ENCODE data around the gene GPR68.

Gene GPR68

DNA sequence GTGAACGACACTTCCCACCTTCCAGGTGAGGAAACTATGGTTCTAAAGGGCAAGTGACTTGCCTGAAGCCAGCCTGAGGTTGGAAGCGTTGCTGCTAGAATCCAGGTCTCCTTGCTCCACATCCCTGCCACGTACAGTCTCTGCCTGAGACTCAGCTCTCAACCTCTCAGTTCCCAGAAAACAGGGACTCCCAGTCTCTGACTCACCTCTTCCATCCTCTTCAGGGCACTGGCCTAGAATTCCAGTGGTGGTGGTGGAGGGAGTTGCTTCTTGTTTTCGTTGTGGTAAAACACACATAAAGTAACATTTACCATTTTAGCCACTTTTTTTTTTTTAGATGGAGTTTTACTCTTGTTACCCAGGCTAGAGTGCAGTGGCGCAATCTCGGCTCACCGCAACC lies 7.3 kb downstream of the GPR68 start:
- Histone ChIP-seq H3K27me3 (ENCODE audit: control insufficient read depth, low read length) (no peaks in the 10 kb centered on the region), H3K9me2 (replicated peaks; ENCODE audit: control insufficient read depth, low read length) (no peaks in the 10 kb centered on the region), H3K27ac (ENCODE audit: low read depth, low read length) (no peak overlapping the region), H3F3A (ENCODE audit: control insufficient read depth, insufficient read depth) (peaks cover 3% of the 10 kb centered on the region), H4K20me1 (ENCODE audit: control insufficient read depth, insufficient read depth, low read depth, low read length) (no peaks in the 10 kb centered on the region), H3K4me1 (ENCODE audit: control insufficient read depth, low read length) (peaks cover 26% of the 10 kb centered on the region), H3K79me2 (ENCODE audit: control insufficient read depth, low read length) (no peaks in the 10 kb centered on the region), H3K36me3 (ENCODE audit: control insufficient read depth, low read length) (no peaks in the 10 kb centered on the region), H3K4me3 (ENCODE audit: low read length) (no peak overlapping the region), H3K9me3 (ENCODE audit: control insufficient read depth, insufficient read depth, low read length) (no peaks in the 10 kb centered on the region), H3K4me2 (ENCODE audit: low read length) (no peak overlapping the region)
- no peak for TF ChIP-seq EZH2phosphoT487 (IDR thresholded peaks at IDR 0.05; ENCODE audit: borderline replicate concordance, low read length)

DNA sequence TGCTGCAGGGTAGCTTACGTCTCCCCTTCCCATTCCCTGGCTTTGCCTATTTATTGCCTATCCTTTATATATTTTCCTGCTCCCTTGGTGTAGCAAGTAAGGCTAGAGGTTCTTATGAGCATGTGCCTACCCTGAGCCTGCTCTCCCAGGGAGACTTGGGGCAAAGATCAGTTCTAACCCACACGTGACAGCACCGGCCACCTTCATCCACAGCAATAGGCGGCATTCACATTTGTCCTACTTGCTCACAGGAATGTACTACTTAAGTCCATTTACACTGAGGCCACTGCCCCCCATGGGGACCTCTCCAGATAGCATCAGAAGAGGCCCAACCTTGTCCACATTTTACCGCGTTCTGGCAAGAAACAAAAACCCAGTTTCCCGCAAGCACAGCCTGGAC lies 8.7 kb downstream of the GPR68 start:
- Histone ChIP-seq H3K9me3 (ENCODE audit: control insufficient read depth, insufficient read depth, low read length) (no peaks in the 10 kb centered on the region; the same call in 1 of the 2 replicates), H4K20me1 (ENCODE audit: control insufficient read depth, insufficient read depth, low read depth, low read length) (no peaks in the 10 kb centered on the region), H3K27ac (ENCODE audit: low read depth, low read length) (no peak overlapping the region), H3K4me2 (ENCODE audit: low read length) (no peak overlapping the region), H3K36me3 (ENCODE audit: control insufficient read depth, low read length) (no peaks in the 10 kb centered on the region), H3K27me3 (ENCODE audit: control insufficient read depth, low read length) (no peaks in the 10 kb centered on the region), H3K79me2 (ENCODE audit: control insufficient read depth, low read length) (no peaks in the 10 kb centered on the region), H3K4me1 (ENCODE audit: control insufficient read depth, low read length) (peaks cover 24% of the 10 kb centered on the region), H3K4me3 (ENCODE audit: low read length) (no peak overlapping the region), H3F3A (ENCODE audit: control insufficient read depth, insufficient read depth) (no peaks in the 10 kb centered on the region; the same call in 1 of the 2 replicates), H3K9me2 (replicated peaks; ENCODE audit: control insufficient read depth, low read length) (no peaks in the 10 kb centered on the region)
- TF ChIP-seq, protein P1, sequence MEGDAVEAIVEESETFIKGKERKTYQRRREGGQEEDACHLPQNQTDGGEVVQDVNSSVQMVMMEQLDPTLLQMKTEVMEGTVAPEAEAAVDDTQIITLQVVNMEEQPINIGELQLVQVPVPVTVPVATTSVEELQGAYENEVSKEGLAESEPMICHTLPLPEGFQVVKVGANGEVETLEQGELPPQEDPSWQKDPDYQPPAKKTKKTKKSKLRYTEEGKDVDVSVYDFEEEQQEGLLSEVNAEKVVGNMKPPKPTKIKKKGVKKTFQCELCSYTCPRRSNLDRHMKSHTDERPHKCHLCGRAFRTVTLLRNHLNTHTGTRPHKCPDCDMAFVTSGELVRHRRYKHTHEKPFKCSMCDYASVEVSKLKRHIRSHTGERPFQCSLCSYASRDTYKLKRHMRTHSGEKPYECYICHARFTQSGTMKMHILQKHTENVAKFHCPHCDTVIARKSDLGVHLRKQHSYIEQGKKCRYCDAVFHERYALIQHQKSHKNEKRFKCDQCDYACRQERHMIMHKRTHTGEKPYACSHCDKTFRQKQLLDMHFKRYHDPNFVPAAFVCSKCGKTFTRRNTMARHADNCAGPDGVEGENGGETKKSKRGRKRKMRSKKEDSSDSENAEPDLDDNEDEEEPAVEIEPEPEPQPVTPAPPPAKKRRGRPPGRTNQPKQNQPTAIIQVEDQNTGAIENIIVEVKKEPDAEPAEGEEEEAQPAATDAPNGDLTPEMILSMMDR (IDR thresholded peaks at IDR 0.05; ENCODE audit: low read depth, low read length, poor library complexity, severe bottlenecking) = no peak
- TF ChIP-seq EZH2phosphoT487 (IDR thresholded peaks at IDR 0.05; ENCODE audit: borderline replicate concordance, low read length) = no peak

DNA sequence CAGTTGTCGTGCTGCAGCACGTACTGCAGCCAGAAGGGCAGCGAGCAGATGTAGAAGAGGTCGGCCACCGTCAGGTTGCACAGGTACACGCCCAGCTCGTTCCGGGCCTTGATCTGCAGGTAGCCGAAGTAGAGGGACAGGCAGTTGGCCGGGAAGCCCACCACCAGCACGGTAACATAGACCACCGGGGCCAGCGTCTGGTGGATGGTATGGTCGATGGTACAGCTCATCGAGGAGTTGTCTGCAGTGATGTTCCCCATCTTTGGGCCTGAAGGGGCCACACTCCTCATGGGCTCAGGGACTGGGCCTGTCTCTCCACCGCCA lies 9.8 kb downstream of the GPR68 start:
- TF ChIP-seq, protein P1 (IDR thresholded peaks at IDR 0.05; ENCODE audit: low read depth, low read length, poor library complexity, severe bottlenecking) = no peak
- no peak for TF ChIP-seq EZH2phosphoT487 (IDR thresholded peaks at IDR 0.05; ENCODE audit: borderline replicate concordance, low read length)
- H3K4me3 ChIP-seq (ENCODE audit: low read length) = no peak overlapping the region
- H3F3A ChIP-seq (ENCODE audit: control insufficient read depth, insufficient read depth) = no peaks in the 10 kb centered on the region
- no peaks in the 10 kb centered on the region for H3K79me2 ChIP-seq (ENCODE audit: control insufficient read depth, low read length)
- no peaks in the 10 kb centered on the region for H3K36me3 ChIP-seq (ENCODE audit: control insufficient read depth, low read length)
- H4K20me1 ChIP-seq (ENCODE audit: control insufficient read depth, insufficient read depth, low read depth, low read length) = no peaks in the 10 kb centered on the region
- H3K4me2 ChIP-seq (ENCODE audit: low read length) = no peak overlapping the region
- H3K9me3 ChIP-seq (ENCODE audit: control insufficient read depth, insufficient read depth, low read length) = no peaks in the 10 kb centered on the region; the same call in 1 of the 2 replicates
- peaks cover 33% of the 10 kb centered on the region for H3K4me1 ChIP-seq (ENCODE audit: control insufficient read depth, low read length)
- no peaks in the 10 kb centered on the region for H3K9me2 ChIP-seq (replicated peaks; ENCODE audit: control insufficient read depth, low read length)
- no peak overlapping the region for H3K27ac ChIP-seq (ENCODE audit: low read depth, low read length)
- no peaks in the 10 kb centered on the region for H3K27me3 ChIP-seq (ENCODE audit: control insufficient read depth, low read length)

DNA sequence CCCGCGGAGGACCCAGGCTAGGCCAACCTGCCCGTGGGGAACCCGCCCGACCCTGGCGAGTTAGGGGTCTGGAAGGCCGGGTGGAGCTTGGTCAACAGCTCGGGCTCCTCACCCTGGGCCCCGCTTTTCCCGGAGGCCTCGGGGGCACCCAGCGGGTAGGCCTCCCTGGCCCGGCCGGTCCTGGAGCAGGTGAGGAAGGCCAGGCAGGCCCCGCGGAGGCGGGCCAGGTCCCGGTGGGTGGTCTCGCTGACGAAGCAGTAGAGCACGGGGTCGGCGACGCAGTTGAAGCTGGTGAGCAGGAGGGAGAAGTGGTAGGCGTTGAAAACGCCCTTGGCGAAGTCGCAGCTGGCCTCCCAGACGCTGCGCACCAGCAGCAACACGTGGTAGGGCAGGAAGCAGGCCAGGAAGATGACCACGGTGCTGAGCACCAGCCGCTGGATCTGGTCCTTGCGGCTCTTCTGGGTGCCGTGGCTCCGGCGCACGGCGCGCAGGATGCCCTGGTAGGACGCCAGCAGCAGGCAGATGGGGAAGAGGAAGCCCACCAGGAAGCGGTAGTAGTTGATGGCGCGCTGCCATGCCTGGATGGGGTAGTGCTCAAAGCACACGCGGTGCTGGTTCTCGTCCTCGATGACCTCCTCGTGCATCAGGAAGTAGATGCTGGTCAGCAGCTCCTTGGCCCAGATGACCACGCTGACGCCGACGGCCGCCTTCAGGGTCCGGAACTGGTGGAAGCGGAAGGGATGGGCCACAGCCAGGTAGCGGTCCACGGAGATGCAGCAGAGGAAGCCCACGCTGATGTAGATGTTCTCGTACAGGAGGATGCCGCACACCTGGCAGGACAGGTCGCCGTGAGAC lies 10.3 kb downstream of the GPR68 start:
- Histone ChIP-seq H3K27ac (ENCODE audit: low read depth, low read length) (no peak overlapping the region), H3F3A (ENCODE audit: control insufficient read depth, insufficient read depth) (no peaks in the 10 kb centered on the region), H4K20me1 (ENCODE audit: control insufficient read depth, insufficient read depth, low read depth, low read length) (no peaks in the 10 kb centered on the region), H3K4me2 (ENCODE audit: low read length) (no peak overlapping the region), H3K4me1 (ENCODE audit: control insufficient read depth, low read length) (peaks cover 36% of the 10 kb centered on the region), H3K36me3 (ENCODE audit: control insufficient read depth, low read length) (no peaks in the 10 kb centered on the region), H3K27me3 (ENCODE audit: control insufficient read depth, low read length) (no peaks in the 10 kb centered on the region), H3K9me3 (ENCODE audit: control insufficient read depth, insufficient read depth, low read length) (no peaks in the 10 kb centered on the region; the same call in 1 of the 2 replicates), H3K4me3 (ENCODE audit: low read length) (no peak overlapping the region), H3K79me2 (ENCODE audit: control insufficient read depth, low read length) (no peaks in the 10 kb centered on the region), H3K9me2 (replicated peaks; ENCODE audit: control insufficient read depth, low read length) (no peaks in the 10 kb centered on the region)
- TF ChIP-seq, protein P1 (IDR thresholded peaks at IDR 0.05; ENCODE audit: low read depth, low read length, poor library complexity, severe bottlenecking) = no peak
- TF ChIP-seq EZH2phosphoT487 (IDR thresholded peaks at IDR 0.05; ENCODE audit: borderline replicate concordance, low read length) = no peak
